HEK293 (cell line): ENCODE measurements around the gene CYP4F22.

ENCODE experiments used
- TCF7L2 ChIP-seq: IDR thresholded peaks from 2 replicates; pipeline ENCODE4 v1.6.1; 2011; ENCODE audit warnings: low read depth, mild to moderate bottlenecking, inconsistent platforms, low read length, moderate library complexity, borderline replicate concordance
- ZNF121 ChIP-seq: fragments of 450-650 bp; formaldehyde crosslinking; IDR thresholded peaks from 2 replicates; pipeline ENCODE4 v1.5.1; 2016; ENCODE audit warnings: missing biosample characterization, missing genetic modification characterization
- ZNF138 ChIP-seq: fragments of 450-650 bp; formaldehyde crosslinking; IDR thresholded peaks from 2 replicates; pipeline ENCODE4 v1.5.1; 2016; ENCODE audit warnings: missing biosample characterization, missing genetic modification characterization, borderline replicate concordance
- ZNF24 ChIP-seq: fragments of 450-650 bp; formaldehyde crosslinking; IDR thresholded peaks from 2 replicates; pipeline ENCODE4 v1.5.1; 2016; ENCODE audit warnings: missing biosample characterization, missing genetic modification characterization
- ZNF501 ChIP-seq: fragments of 450-650 bp; formaldehyde crosslinking; IDR thresholded peaks from 2 replicates; pipeline ENCODE4 v1.5.1; 2016; ENCODE audit warnings: missing biosample characterization, missing genetic modification characterization
- ZNF530 ChIP-seq: fragments of 450-650 bp; formaldehyde crosslinking; IDR thresholded peaks from 2 replicates; pipeline ENCODE4 v1.5.1; 2016; ENCODE audit warnings: low read depth, missing biosample characterization, missing genetic modification characterization
- TF ChIP-seq, protein P1 (sequence below): fragments of 450-650 bp; formaldehyde crosslinking; optimal IDR thresholded peaks from 2 replicates; pipeline ENCODE3; 2016; ENCODE audit warnings: missing biosample characterization, mild to moderate bottlenecking, missing genetic modification characterization
- TF ChIP-seq, protein P2 (sequence below): fragments of 450-650 bp; formaldehyde crosslinking; IDR thresholded peaks from 2 replicates; pipeline ENCODE4 v1.5.1; 2016; ENCODE audit warnings: missing biosample characterization, missing genetic modification characterization
- TF ChIP-seq, protein P3 (sequence below): fragments of 450-650 bp; formaldehyde crosslinking; IDR thresholded peaks from 2 replicates; pipeline ENCODE4 v1.5.1; 2017; ENCODE audit warnings: missing biosample characterization, missing genetic modification characterization
- TF ChIP-seq, protein P4 (sequence below): fragments of 450-650 bp; formaldehyde crosslinking; IDR thresholded peaks from 2 replicates; pipeline ENCODE4 v1.5.1; 2016; ENCODE audit warnings: missing biosample characterization, missing genetic modification characterization
- TF ChIP-seq, protein P5 (sequence below): sonication (generic); formaldehyde crosslinking; IDR thresholded peaks from 2 replicates; pipeline ENCODE4 v1.8.1; 2022; ENCODE audit warnings: mild to moderate bottlenecking, moderate library complexity, missing genetic modification reagents
- TF ChIP-seq, protein P6 (sequence below): fragments of 450-650 bp; formaldehyde crosslinking; IDR thresholded peaks from 2 replicates; pipeline ENCODE4 v1.5.1; 2016; ENCODE audit warnings: missing biosample characterization, missing genetic modification characterization

DNA sequence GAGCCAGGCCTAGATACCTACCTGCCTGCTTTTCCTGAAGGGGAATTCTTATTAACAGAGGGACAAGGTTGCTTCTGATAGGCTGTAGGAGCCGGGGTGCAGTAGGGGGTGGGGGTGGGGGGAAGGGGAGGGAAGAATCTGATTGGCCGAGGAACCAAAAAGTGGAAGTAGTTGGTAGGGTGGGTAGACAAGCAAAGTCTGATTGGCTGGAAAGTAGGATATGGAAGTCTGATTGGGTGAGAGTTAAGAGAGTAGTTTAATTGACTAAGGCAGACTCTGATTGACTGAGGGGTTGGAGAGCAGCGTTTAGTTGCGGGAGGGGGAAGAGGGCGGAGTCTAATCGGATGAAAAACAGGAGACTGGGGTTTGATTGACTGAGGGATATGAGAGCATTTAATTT lies 9.4 kb upstream of the CYP4F22 start:
- TF ChIP-seq, protein P1, sequence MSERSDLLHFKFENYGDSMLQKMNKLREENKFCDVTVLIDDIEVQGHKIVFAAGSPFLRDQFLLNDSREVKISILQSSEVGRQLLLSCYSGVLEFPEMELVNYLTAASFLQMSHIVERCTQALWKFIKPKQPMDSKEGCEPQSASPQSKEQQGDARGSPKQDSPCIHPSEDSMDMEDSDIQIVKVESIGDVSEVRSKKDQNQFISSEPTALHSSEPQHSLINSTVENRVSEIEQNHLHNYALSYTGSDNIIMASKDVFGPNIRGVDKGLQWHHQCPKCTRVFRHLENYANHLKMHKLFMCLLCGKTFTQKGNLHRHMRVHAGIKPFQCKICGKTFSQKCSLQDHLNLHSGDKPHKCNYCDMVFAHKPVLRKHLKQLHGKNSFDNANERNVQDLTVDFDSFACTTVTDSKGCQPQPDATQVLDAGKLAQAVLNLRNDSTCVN (tag by site-specific recombination): no peak
- TF ChIP-seq TCF7L2 (no peak), ZNF501 (no peak), ZNF138 (tag by site-specific recombination) (no peak), ZNF121 (tag by site-specific recombination) (no peak), ZNF530 (no peak), ZNF24 (tag by site-specific recombination) (no peak)
- TF ChIP-seq, protein P2, sequence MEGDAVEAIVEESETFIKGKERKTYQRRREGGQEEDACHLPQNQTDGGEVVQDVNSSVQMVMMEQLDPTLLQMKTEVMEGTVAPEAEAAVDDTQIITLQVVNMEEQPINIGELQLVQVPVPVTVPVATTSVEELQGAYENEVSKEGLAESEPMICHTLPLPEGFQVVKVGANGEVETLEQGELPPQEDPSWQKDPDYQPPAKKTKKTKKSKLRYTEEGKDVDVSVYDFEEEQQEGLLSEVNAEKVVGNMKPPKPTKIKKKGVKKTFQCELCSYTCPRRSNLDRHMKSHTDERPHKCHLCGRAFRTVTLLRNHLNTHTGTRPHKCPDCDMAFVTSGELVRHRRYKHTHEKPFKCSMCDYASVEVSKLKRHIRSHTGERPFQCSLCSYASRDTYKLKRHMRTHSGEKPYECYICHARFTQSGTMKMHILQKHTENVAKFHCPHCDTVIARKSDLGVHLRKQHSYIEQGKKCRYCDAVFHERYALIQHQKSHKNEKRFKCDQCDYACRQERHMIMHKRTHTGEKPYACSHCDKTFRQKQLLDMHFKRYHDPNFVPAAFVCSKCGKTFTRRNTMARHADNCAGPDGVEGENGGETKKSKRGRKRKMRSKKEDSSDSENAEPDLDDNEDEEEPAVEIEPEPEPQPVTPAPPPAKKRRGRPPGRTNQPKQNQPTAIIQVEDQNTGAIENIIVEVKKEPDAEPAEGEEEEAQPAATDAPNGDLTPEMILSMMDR: no peak
- TF ChIP-seq, protein P3, sequence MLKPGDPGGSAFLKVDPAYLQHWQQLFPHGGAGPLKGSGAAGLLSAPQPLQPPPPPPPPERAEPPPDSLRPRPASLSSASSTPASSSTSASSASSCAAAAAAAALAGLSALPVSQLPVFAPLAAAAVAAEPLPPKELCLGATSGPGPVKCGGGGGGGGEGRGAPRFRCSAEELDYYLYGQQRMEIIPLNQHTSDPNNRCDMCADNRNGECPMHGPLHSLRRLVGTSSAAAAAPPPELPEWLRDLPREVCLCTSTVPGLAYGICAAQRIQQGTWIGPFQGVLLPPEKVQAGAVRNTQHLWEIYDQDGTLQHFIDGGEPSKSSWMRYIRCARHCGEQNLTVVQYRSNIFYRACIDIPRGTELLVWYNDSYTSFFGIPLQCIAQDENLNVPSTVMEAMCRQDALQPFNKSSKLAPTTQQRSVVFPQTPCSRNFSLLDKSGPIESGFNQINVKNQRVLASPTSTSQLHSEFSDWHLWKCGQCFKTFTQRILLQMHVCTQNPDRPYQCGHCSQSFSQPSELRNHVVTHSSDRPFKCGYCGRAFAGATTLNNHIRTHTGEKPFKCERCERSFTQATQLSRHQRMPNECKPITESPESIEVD (tag by site-specific recombination): no peak
- TF ChIP-seq, protein P4, sequence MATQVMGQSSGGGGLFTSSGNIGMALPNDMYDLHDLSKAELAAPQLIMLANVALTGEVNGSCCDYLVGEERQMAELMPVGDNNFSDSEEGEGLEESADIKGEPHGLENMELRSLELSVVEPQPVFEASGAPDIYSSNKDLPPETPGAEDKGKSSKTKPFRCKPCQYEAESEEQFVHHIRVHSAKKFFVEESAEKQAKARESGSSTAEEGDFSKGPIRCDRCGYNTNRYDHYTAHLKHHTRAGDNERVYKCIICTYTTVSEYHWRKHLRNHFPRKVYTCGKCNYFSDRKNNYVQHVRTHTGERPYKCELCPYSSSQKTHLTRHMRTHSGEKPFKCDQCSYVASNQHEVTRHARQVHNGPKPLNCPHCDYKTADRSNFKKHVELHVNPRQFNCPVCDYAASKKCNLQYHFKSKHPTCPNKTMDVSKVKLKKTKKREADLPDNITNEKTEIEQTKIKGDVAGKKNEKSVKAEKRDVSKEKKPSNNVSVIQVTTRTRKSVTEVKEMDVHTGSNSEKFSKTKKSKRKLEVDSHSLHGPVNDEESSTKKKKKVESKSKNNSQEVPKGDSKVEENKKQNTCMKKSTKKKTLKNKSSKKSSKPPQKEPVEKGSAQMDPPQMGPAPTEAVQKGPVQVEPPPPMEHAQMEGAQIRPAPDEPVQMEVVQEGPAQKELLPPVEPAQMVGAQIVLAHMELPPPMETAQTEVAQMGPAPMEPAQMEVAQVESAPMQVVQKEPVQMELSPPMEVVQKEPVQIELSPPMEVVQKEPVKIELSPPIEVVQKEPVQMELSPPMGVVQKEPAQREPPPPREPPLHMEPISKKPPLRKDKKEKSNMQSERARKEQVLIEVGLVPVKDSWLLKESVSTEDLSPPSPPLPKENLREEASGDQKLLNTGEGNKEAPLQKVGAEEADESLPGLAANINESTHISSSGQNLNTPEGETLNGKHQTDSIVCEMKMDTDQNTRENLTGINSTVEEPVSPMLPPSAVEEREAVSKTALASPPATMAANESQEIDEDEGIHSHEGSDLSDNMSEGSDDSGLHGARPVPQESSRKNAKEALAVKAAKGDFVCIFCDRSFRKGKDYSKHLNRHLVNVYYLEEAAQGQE: no peak
- TF ChIP-seq, protein P5, sequence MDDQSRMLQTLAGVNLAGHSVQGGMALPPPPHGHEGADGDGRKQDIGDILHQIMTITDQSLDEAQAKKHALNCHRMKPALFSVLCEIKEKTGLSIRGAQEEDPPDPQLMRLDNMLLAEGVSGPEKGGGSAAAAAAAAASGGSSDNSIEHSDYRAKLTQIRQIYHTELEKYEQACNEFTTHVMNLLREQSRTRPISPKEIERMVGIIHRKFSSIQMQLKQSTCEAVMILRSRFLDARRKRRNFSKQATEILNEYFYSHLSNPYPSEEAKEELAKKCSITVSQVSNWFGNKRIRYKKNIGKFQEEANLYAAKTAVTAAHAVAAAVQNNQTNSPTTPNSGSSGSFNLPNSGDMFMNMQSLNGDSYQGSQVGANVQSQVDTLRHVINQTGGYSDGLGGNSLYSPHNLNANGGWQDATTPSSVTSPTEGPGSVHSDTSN (CRISPR knock-in tag): no peak
- TF ChIP-seq, protein P6, sequence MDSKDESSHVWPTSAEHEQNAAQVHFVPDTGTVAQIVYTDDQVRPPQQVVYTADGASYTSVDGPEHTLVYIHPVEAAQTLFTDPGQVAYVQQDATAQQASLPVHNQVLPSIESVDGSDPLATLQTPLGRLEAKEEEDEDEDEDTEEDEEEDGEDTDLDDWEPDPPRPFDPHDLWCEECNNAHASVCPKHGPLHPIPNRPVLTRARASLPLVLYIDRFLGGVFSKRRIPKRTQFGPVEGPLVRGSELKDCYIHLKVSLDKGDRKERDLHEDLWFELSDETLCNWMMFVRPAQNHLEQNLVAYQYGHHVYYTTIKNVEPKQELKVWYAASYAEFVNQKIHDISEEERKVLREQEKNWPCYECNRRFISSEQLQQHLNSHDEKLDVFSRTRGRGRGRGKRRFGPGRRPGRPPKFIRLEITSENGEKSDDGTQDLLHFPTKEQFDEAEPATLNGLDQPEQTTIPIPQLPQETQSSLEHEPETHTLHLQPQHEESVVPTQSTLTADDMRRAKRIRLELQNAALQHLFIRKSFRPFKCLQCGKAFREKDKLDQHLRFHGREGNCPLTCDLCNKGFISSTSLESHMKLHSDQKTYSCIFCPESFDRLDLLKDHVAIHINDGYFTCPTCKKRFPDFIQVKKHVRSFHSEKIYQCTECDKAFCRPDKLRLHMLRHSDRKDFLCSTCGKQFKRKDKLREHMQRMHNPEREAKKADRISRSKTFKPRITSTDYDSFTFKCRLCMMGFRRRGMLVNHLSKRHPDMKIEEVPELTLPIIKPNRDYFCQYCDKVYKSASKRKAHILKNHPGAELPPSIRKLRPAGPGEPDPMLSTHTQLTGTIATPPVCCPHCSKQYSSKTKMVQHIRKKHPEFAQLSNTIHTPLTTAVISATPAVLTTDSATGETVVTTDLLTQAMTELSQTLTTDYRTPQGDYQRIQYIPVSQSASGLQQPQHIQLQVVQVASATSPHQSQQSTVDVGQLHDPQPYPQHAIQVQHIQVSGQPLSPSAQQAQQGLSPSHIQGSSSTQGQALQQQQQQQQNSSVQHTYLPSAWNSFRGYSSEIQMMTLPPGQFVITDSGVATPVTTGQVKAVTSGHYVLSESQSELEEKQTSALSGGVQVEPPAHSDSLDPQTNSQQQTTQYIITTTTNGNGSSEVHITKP (tag by site-specific recombination): no peak
